GM12801 (cell line): ENCODE results near the gene SLC17A1.

Experiments
- CTCF ChIP-seq: IDR thresholded peaks from one replicate; pipeline ENCODE4 v1.5.1; 2011; ENCODE audit warnings: control low read depth; ENCODE audit not compliant: insufficient read length; ENCODE audit errors: extremely low read depth

The SLC17A1 gene

GRCh38 chr6:25874118-25874517 is 42.3 kb upstream of the SLC17A1 start, which contains the start of gene SLC17A3:
SLC17A3 (minus strand) TSS chr6:25874243; CDS start chr6:25868387, 5,856 bp downstream.
- TF ChIP-seq CTCF: no peak

- TF ChIP-seq CTCF: no peak
These were observed 41.0 kb upstream of the SLC17A1 start for GRCh38 chr6:25872814-25873213.

GRCh38 chr6:25869840-25870239 is 38.0 kb upstream of the SLC17A1 start:
- TF ChIP-seq CTCF: no peak

GRCh38 chr6:25868436-25869183 is 36.8 kb upstream of the SLC17A1 start:
- no peak for TF ChIP-seq CTCF

- no peak for TF ChIP-seq CTCF
These were observed 34.2 kb upstream of the SLC17A1 start for GRCh38 chr6:25866011-25866410.

GRCh38 chr6:25863360-25863759 is 31.5 kb upstream of the SLC17A1 start:
- TF ChIP-seq CTCF: no peak

GRCh38 chr6:25862199-25862598 is 30.3 kb upstream of the SLC17A1 start:
- no peak for TF ChIP-seq CTCF

- no peak for TF ChIP-seq CTCF
These were observed 20.9 kb upstream of the SLC17A1 start for GRCh38 chr6:25852756-25853155.
